ENCODE measurements around the gene CEP57L1.
"Not testable (repeated sequence)": the region's sequence is repeated elsewhere in the genome, so short reads cannot be mapped to it uniquely, and the experiment has no call there.

Gene CEP57L1

DNA sequence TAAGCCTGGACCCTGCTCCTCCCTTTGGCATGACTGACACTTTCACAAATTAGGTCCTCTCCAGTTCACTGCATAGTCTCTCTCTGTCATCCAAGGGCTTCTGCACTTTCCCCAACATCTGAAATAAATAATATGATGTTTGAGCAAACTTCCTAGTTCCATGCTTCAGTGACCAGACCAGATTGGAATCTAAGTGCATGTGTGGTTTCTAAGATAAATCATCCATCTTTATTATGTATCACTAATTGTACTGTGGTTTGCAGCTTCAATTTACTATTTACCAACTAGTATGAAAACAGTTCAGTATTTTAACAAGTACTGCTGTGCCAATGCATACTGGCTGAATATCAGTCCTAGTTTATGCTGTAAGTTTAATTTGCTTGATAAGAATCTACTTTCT, 19.4 kb upstream of the CEP57L1 start:
- DNase-seq = no peak

DNA sequence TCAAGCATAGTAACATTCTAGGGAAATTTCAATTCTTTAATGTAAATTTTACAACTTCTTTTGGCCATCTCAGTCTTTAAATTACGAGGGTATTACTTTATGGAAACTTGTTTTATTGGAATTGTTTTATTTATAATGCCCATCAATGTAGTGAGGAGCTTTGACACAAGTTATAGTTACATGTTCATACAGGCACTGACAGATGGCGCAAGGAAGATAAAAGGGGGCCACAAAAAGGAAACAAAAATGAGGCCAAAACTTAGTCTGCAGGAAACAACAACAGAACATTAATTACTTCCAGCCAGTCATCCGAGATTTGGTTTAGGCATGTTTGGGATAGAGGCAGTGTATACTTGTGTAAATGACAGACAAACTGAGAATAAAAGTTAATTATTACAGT, 18.9 kb upstream of the CEP57L1 start:
- DNase-seq = no peak

DNA sequence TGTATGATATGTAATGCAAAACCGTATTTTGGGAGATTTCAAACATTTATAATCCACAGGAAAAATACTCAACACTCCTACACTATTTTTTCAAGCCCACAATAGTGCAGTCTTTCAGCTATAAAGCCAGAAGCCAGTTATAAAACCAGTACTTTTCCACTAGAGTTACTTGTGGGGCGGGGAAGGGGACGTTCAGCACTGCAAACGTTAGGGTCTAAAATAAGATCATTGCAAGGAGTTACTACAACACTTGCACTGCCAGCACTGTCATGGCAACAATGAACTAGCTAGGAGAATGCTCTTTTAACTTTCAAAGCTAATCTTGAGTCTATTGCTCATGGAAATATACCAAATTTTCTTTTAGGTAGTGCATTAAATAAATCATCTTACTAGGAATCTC, 15.3 kb upstream of the CEP57L1 start:
- DNase-seq = no peak

DNA sequence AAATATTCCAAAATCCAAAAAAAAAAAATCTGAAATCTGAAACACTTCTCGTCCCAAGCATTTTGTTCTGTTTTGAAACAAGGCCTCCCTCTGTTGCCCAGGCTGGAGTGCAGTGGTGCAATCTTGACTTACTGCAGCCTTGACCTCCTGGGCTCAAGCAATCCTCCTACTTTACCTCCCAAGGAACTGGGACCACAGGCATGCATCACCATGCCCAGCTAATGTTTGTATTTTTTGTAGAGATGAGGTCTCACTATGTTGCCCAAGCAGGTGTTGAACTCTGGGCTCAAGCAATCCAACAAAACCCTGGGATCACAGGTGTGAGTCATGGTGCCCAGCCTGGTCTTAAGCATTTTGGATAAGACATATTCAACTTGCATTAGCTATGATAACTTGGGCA, 14.3 kb upstream of the CEP57L1 start:
- DNase-seq = no peak

DNA sequence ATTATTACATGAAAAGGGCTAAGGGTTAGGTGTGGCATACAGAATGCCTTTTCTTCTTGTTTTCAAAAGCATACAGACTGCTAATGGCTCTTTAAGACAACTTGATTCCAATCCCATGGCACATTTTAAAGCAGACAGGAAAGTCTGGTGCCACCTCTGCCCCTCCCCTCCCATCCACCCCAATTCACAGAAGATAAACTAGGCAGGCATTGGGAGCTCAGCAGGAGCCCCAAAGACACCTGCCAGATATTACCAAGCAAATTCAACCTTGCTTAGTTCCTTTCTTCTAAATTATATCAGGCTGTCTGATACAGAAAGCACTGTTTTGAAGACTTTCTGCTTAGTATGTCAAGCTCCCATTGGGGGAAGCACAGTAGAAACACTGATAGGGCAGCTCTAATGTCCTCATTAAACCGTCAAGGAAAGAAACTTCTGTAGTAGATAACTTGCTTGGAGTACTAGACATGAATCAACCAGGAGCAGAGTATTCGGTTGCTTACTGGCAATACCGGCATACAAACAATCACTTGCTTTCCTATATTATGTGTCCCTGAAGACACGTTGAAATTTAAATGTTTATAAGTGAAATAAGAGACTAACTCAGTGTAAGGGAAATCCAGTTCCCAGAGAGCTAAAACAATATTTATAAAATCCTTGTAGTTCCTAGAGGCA, 13.7 kb upstream of the CEP57L1 start:
- no peak for DNase-seq

DNA sequence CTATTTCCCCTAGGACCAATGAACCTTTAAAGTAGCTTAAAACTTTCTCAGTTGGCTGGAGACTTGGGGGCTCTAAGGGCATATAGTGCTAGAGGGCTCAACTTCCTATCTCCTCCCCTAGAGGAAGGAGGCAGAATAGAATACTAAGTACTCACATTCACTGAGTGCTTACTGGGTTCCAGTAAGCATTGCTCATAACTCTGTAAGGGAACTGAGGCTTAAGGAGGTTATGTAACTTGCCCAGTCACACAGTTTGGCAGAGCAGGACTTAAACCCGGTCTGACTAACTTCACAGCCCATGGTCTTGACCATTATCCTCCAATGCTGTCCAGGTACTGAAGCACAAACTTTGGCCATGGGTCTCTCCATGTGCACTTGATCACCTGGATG, 13.1 kb upstream of the CEP57L1 start:
- DNase-seq = no peak

DNA sequence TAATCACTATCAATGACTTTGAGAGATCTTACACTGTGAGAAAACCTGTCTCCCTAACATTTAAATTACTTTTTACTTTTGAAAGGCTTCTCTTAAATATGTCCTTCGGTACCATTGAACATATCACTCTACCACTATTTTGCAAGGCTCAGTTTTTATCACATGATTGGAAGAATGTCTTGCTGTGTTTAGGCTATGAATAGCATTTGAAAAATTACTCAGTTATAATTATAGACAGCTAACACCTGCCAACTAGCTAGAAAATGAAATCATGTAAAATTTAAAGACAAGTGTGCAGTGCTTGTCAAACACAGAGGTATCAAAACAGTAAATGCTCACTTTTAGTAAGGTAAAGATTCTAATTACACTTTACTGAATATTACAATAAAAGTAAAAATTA, 11.7 kb upstream of the CEP57L1 start:
- DNase-seq = no peak

DNA sequence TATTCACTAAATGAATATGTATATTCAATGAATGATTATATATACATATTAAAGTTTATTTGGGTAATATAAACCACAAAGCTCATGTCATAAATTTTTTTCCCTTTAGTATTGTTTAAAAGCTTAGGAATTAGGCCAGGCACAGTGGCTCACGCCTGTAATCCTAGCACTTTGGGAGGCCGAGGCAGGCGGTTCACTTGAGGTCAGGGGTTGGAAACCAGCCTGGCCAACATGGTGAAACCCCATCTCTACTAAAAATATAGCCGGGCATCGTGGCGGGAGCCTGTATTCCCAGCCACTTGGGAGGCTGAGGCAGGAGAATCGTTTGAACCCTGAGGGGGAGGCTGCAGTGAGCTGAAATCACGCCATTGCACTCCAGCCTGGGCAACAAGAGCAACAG, 11.2 kb upstream of the CEP57L1 start:
- not testable (repeated sequence) for DNase-seq

DNA sequence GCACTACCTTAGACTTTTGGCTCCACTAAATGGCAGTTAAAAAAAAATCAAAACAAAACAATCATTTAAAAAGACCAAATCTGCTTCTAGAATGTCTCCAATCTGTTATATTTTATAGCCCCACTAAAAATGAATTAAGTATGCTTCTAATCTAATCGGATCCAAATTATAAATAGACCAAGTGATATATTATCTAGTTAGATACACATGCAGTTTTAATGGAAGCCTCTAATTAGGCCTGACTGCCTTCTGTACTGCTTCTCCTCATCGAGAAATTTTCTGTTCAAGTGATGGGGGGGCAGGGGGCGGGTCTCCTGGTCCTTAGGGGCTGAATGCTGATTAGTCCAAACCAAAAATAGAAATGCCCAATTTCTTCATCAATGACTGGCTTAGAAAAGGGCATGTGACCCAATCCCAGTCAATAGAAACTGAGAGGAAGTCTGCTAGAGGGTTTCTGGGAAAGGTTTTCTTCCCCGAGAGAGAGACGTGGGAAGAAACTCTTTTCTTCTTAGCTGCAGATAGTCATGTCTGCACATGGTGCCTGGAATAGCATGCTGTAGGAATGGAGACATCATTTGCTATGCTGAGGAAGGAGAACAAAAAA, 7.5 kb upstream of the CEP57L1 start:
- no peak for DNase-seq

DNA sequence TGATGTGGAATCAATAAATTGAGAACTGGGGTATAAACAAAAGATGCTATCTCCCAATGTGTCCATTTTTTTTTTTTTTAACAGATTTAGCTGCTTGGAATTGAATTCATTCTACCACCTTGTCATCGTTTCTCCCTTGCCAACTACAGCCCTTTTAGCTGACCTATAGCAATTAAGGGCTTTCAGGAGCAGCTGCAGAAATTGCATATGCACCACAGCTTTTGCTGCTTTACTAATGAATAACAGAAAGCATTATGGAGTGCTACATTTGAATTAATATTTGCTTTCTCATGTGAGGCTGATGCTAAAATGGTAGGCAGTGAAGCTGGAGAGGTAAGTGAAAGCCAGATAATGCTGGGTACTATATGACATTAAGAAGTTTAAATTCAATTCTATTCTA, 6.3 kb upstream of the CEP57L1 start:
- no peak for DNase-seq

DNA sequence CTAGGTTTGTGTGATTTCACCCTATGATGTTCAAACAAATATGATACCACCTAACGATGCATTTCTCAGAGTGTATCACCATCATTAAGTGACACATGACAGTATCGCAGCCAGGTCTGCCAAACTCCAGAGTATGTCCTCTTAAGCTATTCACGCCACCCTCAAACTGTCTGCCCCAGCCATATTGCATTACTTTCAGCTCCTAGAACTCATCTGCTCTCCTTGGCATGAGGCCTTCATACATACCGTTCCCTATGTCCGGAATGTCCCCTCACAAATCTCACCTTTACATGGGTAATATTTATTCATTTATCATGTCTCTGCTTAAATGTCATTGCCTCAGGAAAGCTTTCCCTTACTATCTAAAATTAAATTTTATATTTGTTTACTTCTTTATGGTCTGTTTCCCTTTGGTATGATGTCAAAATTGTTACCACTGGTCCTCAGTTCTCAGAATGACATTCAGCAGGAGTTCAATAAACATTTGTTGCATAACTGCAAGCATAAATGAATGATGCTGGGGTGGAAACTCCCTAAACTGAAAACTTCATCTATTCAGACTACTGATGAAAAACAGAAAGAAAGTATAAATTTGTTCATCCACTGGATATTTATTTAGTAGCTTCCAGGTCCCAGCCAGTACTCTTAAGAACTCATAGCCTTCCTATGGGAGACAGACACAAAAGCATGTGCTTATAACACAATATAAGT, 3.8 kb upstream of the CEP57L1 start:
- no peak for DNase-seq

DNA sequence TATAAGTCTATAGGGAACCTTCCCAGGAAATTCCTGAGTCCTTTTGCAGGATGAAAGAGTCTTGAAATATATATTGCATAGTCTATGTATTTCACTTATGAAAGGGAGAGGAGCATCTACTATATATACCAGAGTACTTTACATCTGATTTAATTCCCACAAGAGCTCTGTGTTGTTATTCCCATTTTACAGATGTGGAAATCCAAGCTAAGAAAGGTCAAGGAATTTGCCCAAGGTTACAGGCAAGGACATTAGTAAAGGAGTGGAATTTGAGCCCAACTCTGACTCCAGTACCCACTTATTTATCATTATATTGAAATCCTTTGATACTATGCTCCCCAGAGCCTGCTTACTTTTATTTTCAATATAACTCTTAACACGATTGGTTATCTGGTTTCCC, 3.2 kb upstream of the CEP57L1 start:
- no peak for DNase-seq

DNA sequence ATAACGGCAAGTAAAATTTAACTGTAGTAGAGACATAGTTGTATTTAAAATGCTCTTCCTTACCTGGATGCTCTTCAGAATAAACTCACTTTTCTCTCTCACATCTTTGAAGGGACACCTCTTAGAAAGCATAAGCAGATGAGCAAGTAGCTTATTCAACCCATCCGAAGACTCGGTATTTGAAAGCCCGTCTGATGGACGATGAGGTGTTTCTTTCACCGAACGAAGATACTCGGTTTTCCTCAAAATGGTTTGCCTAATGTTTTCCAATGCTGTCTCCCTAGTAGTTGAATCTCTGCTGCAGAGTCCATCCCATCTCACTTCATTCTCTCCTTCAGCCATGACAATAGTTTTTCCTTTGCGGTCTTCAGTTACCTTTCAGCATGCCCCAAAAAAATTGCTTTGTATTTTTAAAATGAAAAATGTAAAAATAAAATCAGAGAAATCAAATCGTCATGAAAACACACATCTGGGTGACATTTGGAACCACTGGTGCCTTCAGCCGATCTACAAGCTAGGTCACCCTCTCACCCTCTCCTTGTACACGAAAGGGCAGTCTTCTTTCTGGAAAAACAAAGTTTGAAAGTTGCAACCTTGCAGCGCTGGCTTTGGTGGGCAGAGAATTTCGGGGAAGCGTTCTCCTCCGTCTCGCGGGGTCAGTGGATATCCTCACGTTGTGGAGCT, 1.4 kb upstream of the CEP57L1 start:
- DNase-seq = no peak

DNA sequence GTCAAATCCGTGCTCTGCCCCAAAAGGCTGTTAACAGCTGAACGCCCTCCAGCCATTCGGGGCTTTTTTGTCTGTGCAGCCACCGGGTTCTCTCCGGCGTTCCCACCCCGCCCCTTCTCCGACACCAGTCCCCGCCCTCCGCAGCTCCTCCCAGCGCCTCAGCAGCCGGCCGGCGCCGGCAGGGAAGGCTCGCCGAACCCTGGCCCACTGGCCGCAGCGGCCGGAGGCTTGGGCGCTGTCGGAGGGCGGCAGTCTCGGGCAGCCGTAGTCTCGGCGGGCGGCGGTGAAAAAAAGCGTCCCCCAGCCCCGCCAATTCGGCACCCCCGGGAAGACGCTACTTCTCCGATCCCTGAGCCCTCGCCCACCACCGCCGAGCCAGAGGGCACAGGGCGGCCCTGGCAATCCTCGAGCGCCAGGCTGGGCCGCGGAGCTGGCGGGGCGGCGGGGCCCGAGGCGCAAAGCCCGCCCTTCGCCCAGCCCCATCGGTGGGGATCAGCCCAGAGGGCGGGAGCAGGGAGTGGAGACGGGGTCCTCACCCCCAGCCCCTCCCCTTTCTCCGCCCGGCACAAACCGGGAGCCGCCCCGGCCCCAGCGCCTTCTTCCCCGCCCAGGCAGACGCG, 781 bp upstream of the CEP57L1 start, which contains the start of gene SESN1:
SESN1 (minus strand) TSS at position 431 of the 620 bp plus-strand sequence. CDS start 773 bp downstream, outside the sequence.
- peak; percentile 88 to 91 for DNase-seq

DNA sequence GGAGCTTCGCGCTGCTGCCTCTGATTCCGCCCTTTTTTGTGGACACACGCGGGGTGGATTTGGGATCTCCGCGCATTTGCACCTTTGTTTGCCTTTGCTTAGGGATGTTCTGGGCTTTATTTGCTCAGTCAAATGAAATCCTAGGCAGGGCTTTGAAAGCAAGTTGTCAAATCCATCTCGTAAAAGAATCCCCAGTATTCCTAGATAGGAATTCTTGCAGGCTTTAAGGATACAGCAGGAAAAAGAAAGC, 453 bp downstream of the CEP57L1 start:
- no peak for DNase-seq

DNA sequence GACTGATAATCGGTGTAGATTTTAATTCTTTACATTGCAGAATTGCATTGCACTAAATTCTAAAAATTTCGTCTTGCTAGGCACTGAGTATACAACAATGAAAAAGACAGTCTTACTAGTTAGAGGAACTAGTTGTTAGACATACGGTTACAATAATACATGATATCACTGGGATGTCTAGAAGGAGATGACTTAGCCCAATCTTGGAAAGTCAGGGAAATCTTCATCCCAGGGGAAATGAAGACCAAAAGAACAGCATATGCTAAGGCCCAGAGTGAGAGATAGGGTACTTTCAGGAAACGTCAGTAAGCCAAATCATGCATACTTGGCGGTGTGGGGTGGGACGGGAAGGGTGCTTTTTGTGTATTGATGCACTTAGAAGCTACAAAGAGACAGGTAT, 901 bp downstream of the CEP57L1 start:
- DNase-seq = no peak

DNA sequence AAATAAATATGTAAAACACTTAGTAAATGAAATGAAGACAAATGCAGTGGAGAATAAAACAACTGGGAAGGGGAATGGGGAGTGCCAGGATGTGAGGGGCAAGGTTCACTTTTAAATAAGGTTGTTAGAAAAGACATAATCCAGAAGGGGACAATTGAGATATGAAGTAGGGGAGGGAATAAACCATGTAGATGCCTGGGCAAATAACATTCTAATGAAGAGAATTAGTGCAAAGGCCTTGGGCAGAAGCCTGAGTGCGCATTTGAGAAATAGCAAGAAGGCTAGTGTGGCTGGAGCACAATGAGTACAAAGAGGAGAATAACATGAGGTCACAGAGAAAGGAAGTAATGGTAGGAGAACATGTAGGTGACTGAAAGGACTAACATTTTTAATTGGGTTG, 2.4 kb downstream of the CEP57L1 start:
- DNase-seq = no peak

DNA sequence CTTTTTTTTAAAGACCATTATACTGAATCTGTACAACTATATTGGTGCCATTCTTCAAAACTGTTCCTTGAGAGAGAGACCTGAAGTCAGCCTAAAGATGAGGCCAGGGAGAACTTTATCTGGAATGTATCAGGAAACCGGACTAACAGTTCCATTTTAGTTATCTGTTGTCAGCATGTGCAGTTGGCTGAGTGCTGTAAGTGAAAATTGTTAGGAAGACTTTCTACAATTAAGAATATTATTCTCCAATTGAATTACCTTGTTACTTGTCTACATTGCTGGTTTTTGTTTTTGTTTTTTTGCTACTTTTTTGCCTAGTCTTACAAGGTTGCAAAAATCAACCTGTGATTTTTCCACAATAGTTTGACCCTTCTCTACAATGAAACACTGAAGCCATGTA, 7.5 kb downstream of the CEP57L1 start:
- no peak for DNase-seq

DNA sequence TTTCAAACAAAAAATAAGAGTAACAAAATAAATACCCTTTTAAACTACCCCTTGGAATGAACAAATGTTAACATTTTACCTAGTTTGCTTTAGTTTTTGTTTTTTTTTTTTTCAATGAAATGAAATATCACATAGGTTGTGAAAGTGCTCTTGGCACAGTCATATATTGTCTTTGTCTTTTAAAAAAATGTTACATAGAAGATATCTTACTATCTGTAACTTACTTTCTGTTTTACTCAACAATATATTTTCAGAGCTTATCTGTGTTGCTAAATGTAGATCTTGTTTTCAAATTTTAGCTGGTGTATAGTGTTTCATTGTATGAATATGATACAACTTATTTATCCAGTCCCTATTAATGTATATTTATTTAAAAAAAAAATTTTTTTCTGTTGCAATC, 8.6 kb downstream of the CEP57L1 start:
- no peak for DNase-seq

DNA sequence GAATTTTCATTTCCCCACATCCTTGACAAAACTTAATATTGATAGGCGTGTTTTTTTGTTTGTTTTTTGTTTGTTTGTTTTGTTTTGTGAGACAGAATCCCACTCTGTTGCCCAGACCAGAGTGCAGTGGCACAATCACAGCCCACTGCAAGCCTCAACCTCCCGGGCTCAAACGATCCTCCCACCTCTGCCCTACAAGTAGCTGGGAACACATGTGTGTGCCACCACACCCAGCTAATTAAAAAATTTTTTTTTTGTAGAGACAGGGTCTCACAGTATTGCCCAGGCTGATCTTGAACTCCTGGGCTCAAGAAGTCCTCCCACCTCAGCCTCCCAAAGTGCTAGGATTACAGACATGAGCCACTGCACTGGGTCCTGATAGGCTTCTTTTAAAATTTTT, 9.2 kb downstream of the CEP57L1 start:
- DNase-seq = no peak

DNA sequence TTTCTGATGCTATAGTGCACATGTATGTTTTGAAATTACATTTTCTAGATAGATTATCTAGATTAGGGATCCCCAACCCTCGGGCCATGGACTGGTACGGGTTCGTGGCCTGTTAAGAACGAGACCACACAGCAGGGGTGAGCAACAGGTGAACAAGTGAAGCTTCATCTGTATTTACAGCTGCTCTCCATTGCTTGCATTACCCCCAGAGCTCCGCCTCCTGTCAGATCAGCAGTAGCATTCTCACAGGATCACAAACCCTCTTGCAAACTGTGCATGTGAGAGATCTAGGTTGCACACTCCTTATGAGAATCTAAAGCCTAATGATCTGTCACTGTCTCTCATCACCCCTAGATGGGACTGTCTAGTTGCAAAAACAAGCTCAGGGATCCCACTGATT, 10.4 kb downstream of the CEP57L1 start:
- no peak for DNase-seq

DNA sequence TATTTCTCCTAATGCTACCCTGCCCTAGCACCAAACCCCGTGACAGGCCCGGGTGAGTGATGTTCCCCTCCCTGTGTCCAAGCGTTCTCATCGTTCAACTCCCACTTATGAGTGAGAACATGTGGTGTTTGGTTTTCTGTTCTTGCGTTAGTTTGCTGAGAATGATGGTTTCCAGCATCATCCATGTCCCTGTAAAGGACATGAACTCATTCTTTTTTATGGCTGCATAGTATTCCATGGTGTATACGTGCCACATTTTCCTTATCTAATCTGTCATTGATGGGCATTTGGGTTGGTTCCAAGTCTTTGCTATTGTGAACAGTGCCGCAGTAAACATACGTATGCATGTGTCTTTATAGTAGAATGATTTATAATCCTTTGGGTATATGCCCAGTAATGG, 14.4 kb downstream of the CEP57L1 start:
- not testable (repeated sequence) for DNase-seq

DNA sequence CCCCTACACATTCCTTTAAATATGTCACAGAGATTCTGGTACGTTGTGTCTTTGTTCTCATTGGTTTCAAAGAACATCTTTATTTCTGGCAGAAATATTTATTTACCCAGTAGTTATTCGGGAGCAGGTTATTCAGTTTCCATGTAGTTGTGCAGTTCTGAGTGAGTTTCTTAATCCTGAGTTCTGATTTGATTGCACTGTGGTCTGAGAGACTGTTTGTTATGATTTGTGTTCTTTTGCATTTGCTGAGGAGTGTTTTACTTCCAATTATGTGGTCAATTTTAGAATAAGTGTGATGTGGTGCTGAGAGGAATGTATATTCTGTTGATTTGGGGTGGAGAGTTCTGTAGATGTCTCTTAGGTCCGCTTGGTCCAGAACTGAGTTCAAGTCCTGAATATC, 17.4 kb downstream of the CEP57L1 start:
- not testable (repeated sequence) for DNase-seq

Measured in activated T-cell treated with anti-CD3 and anti-CD28 coated beads, Interleukin-2, amount 50 U/mL, for 48 hours (primary cell).